HG03565 (cell line): Measurements from ENCODE around the gene TTC39B.
A peak's percentile ranks its signal among the peaks of the same experiment; 100 is the strongest.

ENCODE experiments used
- ATAC-seq: cut with Tn5 transposase; IDR thresholded peaks from one replicate; pipeline ENCODE4 v1.9.1; 2021; ENCODE audit warnings: mild to moderate bottlenecking, moderate library complexity; ENCODE audit not compliant: unreplicated experiment

TTC39B gene

DNA sequence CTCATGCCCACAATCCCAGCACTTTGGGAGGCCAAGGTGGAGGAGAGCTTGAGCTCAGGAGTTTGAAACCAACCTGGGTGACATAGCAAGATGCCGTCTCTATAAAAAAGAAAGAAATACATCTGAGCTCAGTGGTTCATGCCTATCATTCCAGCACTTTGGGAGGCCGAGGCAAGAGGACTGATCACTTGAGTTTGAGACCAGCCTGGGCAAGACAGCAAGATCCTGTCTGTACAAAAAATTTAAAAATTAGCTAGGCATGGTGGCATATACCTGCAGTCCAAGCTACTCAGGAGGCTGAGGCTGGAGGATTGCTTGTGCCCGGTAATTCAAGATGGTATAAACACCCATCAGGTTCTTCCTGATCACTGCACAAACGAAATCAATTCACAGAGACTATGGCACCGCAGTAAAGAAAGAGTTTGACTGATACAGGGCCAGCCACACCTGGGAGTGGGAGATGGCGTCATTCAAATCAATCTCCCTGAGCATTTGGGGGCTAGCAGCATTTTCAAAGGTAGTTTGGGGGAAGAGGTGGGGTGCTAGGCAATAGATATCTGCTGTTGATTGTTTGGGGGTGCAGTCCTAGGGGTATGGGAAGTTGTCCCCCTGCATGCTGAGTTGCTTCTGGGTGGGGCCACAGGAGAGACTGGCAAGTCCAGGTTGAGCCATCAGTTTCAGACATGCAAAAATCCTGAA lies 169.2 kb downstream of the TTC39B start:
- no peak for ATAC-seq

DNA sequence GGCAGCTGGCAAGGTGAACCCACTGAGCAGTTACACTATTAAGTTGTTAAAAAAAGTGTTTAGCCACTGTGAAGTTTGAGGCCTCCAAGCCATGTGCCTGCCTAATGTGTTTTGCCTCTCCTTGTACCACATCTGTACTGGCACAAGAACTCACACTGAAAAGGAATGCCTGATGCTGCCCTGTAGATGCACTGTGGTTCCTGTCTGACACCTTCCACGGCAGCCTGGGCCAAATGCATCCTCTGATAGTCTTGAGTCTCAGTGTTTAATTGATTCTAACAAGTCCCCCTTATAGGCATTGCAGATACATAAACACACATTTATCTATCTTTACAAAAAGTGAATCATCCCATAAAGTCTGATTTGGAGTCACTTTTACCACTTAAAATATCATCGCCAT lies 169.9 kb downstream of the TTC39B start:
- ATAC-seq: no peak

DNA sequence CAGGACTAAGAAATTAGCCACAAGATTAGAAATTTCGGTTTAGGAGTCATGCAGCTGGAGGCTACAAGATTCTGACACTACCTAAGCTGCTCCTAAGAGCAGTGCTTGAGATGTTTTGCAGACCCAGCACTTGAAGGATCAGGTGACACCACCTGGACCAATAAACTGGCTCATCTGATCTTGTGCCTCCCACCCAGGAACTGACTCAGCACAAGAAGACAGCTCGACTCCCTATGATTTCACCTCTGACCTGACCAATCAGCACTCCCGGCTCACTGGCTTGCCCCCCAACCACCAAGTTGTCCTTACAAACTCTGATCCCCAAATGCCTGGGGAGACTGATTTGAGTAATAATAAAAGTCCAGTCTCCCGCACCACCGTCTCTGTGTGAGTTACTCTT lies 170.4 kb downstream of the TTC39B start:
- ATAC-seq: no peak

DNA sequence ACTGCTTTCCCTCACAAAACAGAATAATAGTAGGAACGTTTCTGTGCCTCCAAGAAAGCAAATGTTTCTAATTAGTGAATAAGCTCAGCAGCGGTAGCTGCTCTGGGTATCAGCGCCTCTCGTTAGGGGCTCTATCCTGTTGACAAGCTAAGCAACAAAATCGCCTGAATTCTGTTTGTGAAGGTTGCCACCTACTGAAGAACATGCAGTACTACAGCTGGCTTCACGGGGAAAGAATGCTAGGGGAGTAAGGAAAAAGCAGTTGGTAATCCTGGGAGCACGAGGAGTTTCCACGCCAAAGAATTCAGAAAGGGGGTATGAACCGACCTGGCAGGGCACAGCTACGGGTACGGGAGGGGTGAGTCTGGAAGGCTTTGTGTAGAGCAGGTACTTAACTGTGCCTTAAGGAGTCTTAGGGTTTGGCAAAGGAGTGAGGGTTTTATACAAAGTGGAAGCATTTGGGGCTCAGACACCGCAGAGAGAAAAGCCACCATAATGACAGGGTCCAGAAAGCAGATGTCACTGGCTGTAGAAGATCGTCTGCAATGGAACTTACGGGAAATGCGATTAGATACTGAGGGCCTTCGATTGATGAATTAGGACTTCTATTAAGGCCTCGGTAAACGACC lies 171.7 kb downstream of the TTC39B start:
- peak; percentile 90 for ATAC-seq

DNA sequence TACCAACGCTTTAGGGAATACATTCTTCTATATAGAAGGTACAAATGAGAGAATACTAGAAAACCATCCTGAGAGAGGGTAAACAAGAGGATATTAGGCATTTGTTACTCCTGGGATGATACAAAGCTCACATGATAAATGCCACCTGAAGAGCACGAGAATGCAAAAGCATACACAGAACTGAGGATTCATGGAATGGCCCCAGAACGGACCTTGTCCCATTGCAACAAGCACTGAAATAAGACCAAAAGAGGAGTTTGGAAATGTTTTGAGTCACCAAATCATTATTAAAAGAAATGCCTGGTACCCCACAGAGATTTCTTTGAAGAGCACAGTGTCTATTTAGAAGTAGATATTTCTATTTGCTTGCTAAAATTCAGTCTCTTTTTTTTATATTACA lies 173.5 kb downstream of the TTC39B start:
- no peak for ATAC-seq

DNA sequence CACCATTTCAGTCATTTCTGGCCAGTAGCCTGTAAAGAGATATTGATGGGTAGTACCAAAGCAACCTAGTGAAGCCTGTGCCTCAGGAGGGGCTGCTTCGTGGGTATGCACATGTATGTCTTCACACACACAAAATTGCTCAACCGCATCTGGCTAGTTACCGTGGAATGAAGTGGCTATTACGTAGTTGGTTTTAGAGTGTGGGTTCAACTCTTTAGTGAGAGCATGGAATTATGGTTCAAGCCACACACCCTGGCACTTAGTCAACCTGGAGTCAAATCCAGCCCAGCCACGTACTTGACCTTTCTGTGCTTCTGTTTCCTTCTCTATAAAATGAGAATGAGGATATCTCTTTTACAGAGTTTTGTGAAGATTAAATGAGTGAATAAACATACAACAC lies 174.9 kb downstream of the TTC39B start:
- no peak for ATAC-seq

DNA sequence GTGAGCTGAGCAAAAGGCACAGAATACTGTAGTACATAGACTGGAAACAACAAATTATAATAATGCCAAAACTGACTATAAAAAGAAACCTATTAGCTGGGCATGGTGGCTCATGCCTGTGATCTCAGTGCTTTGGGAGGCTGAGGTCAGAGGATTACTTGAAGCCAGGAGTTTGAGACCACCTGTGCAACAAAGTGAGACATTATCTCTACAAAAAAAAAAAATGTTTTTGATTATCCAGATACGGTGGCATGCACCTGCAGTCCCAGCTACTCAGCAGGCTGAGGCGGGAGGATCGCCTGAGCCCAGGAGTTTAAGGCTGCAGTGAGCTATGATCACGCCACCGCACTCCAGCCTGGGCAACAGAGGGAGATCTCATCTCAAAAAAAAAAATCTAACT lies 175.9 kb downstream of the TTC39B start:
- no peak for ATAC-seq

DNA sequence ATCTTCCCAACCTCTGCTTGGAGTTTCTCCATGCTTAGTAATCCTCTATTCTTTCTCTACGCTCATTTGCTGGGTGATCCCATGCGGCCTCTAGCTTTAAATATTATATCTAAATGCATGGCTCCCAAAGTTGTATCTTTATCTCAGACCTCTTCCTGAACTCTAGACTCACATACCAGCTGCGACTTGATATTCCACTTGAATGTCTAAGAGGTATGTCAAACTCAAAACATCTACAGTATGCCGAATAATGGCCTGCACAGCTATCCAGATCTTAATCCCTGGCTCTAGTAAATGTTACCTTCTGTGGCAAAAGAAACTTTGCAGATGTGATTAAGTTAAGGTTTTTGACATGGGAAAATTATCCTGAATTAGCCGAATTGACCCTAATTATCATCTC lies 179.2 kb downstream of the TTC39B start:
- no peak for ATAC-seq

DNA sequence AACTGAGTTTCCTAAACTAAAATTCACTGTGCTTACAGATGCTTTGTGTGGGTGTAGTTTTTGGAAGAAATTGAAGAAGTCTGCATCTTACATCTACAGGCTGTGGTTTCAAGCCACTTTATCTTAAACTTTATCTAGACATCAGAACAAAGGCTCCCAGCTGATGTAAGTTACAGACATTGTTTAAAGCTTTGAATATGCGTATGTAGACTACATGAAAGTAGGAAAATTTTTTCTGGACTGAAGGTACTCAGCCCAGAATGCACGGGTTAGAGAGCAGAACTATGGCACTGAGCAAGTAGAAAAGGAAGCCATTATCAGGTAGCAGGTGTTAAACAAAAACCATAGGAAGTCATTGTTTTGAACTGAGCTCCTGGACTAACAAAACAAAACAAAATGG lies 185.4 kb downstream of the TTC39B start:
- ATAC-seq: no peak

DNA sequence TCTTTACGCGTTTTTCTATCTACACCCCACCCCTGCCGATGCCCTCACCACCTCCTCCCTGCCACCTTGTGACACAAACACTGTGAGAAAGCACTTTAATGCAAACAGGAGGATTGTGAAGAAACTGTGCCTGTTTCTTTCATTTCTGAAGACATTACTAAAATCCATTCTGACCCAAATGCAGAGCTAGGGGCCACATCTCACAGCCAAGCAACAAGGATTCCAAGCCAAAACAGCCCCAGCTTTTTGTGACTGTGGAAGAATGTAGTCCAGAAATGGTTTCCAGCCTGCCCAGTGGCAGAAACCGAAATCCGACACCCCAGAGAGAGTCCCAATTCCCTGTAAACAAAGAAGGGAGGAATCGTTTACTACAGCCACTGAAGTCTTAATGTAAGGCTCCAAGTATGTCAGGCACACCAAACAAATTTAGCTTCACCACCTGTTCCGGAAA lies 190.9 kb downstream of the TTC39B start:
- no peak for ATAC-seq

DNA sequence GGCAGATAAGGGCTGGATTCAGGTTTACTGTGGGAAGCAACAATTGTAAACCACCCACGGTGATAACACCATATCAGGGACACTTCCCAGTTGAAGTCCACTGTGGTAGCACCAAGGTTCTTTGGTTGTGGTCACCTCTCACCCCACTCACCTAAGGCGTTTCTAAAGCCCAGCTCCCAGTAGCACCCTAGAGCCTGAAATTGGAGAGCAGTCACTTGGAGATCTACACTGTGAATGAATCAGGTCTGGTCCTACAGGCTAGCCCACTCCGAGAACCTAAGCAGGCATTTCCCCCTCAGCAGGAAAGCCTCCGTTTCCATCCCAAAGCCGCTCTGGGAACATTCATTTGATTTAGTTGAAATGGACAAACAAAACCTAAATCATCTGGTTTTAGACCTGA lies 191.3 kb downstream of the TTC39B start:
- no peak for ATAC-seq

DNA sequence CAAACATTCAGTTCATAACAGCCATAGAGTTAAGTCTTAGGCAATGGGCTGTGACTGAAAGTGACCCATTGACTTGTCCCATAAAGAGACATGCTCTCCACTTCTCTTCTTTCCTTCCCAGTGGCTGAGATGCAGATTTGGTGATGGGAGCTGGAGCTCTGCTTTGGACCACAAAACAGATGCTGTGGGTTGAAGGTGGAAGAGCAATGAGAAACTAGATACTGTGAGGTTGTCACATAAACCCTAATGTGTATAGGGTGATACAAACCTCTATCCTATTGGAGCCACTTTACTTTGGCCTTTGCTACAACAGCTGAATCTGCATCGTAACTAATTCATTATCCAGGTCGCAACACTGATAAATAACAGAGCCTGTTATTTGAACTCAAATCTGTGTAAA lies 192.0 kb downstream of the TTC39B start:
- ATAC-seq: no peak
